ENCODE measurements around the gene BMP4.

BMP4 gene

GRCh38 chr14:53963320-53964227 lies 6.9 kb upstream of the BMP4 start:
- no peak for DNase-seq (ENCODE audit: low read depth)

GRCh38 chr14:53962953-53963319 lies 6.3 kb upstream of the BMP4 start:
- DNase-seq (ENCODE audit: low read depth): no peak

GRCh38 chr14:53958628-53959027 lies 2.0 kb upstream of the BMP4 start:
- no peak for DNase-seq (ENCODE audit: low read depth)

DNA sequence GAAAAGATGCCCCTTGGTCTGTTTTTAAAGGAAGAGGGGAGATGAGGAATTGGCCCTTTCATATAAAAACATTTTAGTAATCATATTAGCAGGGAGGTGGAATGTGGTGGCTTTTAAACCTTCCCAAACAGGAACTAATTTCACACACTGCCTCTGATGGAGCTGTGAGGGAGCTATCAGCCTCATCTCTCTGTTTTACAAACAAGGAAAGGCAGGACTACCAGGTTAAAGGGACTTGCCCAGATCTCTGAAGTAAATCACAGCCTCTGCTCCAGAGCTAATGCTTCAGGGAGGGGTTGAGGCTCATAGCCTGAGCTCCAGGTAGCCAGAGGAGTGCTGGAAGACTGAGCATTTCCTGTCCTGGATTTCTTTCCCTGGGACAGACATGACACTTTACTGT lies 1.1 kb upstream of the BMP4 start:
- no peak for DNase-seq (ENCODE audit: low read depth)

- DNase-seq (ENCODE audit: low read depth): no peak
Observed at GRCh38 chr14:53955671-53956426, 776 bp downstream of the BMP4 start.

- no peak for DNase-seq (ENCODE audit: low read depth)
Observed at GRCh38 chr14:53955229-53955556, 1.4 kb downstream of the BMP4 start.

- DNase-seq (ENCODE audit: low read depth): no peak
Observed at GRCh38 chr14:53954551-53955228, 1.9 kb downstream of the BMP4 start.

DNA sequence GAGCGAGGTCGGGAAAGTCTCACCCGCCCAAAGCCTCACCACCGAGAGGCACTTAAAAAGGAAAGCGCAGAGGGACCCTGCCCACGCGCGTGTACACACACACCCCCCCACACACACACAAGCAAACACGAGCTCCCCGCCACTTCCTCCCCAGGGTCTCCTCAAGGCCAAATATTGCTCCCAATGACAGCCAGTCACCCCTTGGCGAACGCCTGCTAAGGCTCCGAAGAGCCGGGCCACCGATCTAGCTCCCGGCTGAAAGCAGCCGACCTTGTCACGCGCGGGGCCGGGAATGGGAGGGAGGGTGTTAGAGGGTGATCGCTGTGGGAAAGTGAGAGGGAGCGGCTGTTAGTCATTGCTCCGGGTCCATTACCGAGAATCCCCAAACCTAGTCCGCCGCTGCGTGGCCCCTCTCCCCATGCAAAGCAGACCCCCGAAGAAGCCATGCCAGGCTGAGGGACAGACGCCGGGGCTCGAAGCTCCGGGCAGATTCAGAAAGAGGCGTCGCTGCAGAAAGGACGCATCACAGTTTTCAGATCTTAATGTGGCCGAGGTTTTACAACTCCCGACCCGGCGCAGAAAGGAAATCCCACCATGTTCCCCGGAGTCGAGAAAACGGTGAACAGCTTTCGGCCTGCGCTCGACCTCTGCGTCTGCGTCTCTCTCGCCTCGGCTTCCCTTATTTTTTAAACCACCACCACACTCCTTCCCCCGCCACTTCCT lies 2.6 kb downstream of the BMP4 start:
- DNase-seq (ENCODE audit: low read depth): no peak

- DNase-seq (ENCODE audit: low read depth): no peak
Observed at GRCh38 chr14:53953002-53953827, 3.4 kb downstream of the BMP4 start.

DNA sequence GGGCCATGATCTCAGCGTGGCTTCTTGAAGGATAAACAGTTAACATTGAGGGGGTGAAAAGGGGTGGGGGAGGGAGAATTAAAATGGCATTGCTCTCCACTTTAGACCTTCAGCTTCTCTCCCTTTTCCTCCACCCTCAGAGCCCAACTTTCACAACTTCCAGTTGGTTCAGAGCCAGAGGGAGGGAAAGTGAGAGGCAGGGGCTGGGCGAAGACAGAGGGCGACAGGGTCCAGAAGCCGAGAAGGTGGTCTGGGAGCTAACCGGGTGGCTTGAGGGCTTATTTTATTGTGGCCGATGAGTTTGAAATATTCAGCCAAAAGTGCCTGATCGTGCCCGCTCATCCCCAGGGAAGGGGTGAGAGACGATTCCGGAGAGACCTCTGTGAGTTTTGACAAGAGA lies 4.1 kb downstream of the BMP4 start:
- no peak for DNase-seq (ENCODE audit: low read depth)

GRCh38 chr14:53951627-53952303 lies 4.9 kb downstream of the BMP4 start:
- no peak for DNase-seq (ENCODE audit: low read depth)

DNA sequence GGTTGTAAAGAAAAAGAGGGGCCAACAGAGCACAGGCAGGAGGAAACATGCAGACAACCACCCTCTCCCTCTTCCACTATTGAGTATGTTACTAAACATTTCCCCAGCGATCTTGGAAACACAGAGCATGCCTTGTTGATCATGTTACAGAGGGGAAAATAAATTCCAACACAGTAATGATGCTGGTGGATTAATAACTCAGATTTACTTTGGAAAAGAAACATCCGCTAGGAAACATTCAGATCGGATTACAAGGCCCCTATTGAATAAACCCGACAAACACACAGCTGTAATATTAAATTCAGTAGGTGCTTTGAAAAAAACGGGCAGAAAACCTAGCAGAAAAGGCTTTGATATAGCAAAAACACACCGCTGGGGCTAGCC lies 5.4 kb downstream of the BMP4 start:
- DNase-seq (ENCODE audit: low read depth): no peak

GRCh38 chr14:53950031-53950793 lies 6.4 kb downstream of the BMP4 start:
- no peak for DNase-seq (ENCODE audit: low read depth)

GRCh38 chr14:53949201-53949600 lies 7.4 kb downstream of the BMP4 start:
- no peak for DNase-seq (ENCODE audit: low read depth)

- no peak for DNase-seq (ENCODE audit: low read depth)
Observed at GRCh38 chr14:53948205-53948884, 8.3 kb downstream of the BMP4 start.

DNA sequence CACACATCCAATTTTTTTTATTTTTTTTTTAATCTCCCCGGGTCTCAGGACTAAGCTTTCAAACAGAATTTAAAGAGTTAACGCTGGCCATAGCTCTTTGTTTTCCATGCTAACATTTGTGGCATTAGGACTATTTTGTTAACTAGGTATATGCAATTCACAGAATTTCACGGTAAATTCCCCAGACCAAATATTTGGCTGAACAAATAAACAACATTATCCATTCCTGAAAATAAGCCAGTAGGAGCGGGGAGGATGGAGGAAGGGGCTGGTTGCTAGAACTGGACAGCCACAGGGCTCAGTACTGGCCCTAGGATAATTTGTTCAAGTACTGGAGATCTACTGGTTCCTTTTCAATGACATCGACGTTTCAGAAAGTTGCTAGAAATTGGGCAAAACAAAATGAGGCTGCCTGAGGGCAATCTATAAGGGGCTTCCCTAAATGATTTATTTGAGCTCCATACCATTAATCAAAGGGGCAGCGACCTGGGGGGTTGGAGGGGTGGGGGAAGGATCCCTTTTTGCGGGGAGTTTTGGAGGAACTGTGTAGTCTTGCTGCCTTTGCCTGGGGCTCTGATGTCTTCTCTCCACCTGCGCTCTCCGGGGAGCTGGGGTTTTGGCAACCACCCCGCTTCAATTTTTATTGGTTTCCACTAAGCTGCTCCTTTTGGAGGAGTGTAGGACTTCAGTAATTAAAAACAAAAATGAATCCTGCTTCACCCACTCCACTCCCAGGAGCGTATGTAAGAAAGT lies 9.0 kb downstream of the BMP4 start:
- no peak for DNase-seq (ENCODE audit: low read depth)

GRCh38 chr14:53947094-53947445 lies 9.6 kb downstream of the BMP4 start:
- no peak for DNase-seq (ENCODE audit: low read depth)

GRCh38 chr14:53946404-53947093 lies 10.1 kb downstream of the BMP4 start:
- no peak for DNase-seq (ENCODE audit: low read depth)
